Colonic mucosa (tissue), 4 donors: ENCODE measurements around the gene HPSE. TPM values are rescaled to one million over a fixed set of nuclear protein-coding genes. Genes with fewer than 3 reads are reported as not detected.

Source experiments
- DNase-seq: peaks from one replicate; pipeline ENCODE4 v3.0.0-alpha.2; 2020
- H3K27ac ChIP-seq: fragments of 200-600 bp; one replicate; pipeline ENCODE4 v1.8.0; 2021
- H3K27me3 ChIP-seq: fragments of 200-600 bp; one replicate; pipeline ENCODE4 v1.8.0; 2021
- H3K36me3 ChIP-seq: fragments of 200-600 bp; one replicate; pipeline ENCODE4 v1.8.0; 2021
- H3K4me1 ChIP-seq: fragments of 200-600 bp; one replicate; pipeline ENCODE4 v1.8.0; 2021; ENCODE audit warnings: mild to moderate bottlenecking
- H3K4me3 ChIP-seq: fragments of 200-600 bp; one replicate; pipeline ENCODE4 v1.8.0; 2021
- H3K9ac ChIP-seq, 2 donors: one replicate each; pipeline ENCODE4 v1.7.0; 2013; ENCODE audit warnings: control low read depth in 2 of 2, low read depth in 2 of 2, low read length in 2 of 2
- H3K9me3 ChIP-seq: fragments of 200-600 bp; one replicate; pipeline ENCODE4 v1.8.0; 2021
- CTCF ChIP-seq: fragments of 200-600 bp; IDR thresholded peaks from one replicate; pipeline ENCODE4 v1.8.0; 2022; ENCODE audit warnings: antibody characterized with exemption, mild to moderate bottlenecking
- intact Hi-C: fragments of 100-400 bp; cut with DNase I; formaldehyde crosslinking; loops from one replicate; pipeline ENCODE4 v1.14.1; 2022
- total RNA-seq, 2 donors: library from RNA; stranded (reverse); fragmentation: NEBNext Ultra II Directional in 1 of 2; extraction: Animal tissue kit (Norgen Biotek cat#: 25700) in 1 of 2; gene quantifications; one replicate each; pipeline ENCODE4 v1.2.1, GENCODE V29; 2021
- donor health status: healthy.
- donor health status: DM: no; HTN: no; CAD: no.
- donor health status: DM: no; HTN: no; CAD: no.

Gene HPSE
- total RNA-seq, 2 donors from 2014 or later: 11.7 to 16.7 TPM

- no peaks in the 10 kb centered on the region for H3K27me3 ChIP-seq
- peak; percentile 48 for DNase-seq
- H3K4me1 ChIP-seq: no peaks in the 10 kb centered on the region
- H3K36me3 ChIP-seq: no peaks in the 10 kb centered on the region
- no peak overlapping the region for H3K27ac ChIP-seq
- no peak for TF ChIP-seq CTCF
- no peak overlapping the region for H3K9ac ChIP-seq
- H3K4me3 ChIP-seq: no peak overlapping the region
- no peaks in the 10 kb centered on the region for H3K9me3 ChIP-seq
- intact Hi-C loops: no loop called here
Observed at GRCh38 chr4:83362492-83363329, 28.1 kb upstream of the HPSE start.

- no peaks in the 10 kb centered on the region for H3K36me3 ChIP-seq
- H3K4me3 ChIP-seq: no peak overlapping the region
- intact Hi-C loops: no loop called here
- no peak for TF ChIP-seq CTCF
- DNase-seq: no peak
- H3K4me1 ChIP-seq: no peaks in the 10 kb centered on the region
- H3K9me3 ChIP-seq: no peaks in the 10 kb centered on the region
- H3K9ac ChIP-seq: no peak overlapping the region
- H3K27ac ChIP-seq: no peak overlapping the region
- no peaks in the 10 kb centered on the region for H3K27me3 ChIP-seq
Observed at GRCh38 chr4:83361416-83362103, 26.9 kb upstream of the HPSE start.

- DNase-seq: no peak
- intact Hi-C loops: no loop called here
Observed at GRCh38 chr4:83360018-83360417, 25.4 kb upstream of the HPSE start.

GRCh38 chr4:83358410-83358809 is 23.8 kb upstream of the HPSE start:
- Histone ChIP-seq H3K27ac (no peak overlapping the region), H3K9ac (no peak overlapping the region), H3K4me3 (no peak overlapping the region), H3K36me3 (no peaks in the 10 kb centered on the region), H3K9me3 (no peaks in the 10 kb centered on the region), H3K4me1 (no peaks in the 10 kb centered on the region), H3K27me3 (no peaks in the 10 kb centered on the region)
- no peak for TF ChIP-seq CTCF
- intact Hi-C loops: no loop called here
- no peak for DNase-seq

More at GRCh38 chr4:83360018-83360417, 25.4 kb upstream of the HPSE start:
- no peaks in the 10 kb centered on the region for H3K36me3 ChIP-seq
- H3K9ac ChIP-seq: no peak overlapping the region
- no peaks in the 10 kb centered on the region for H3K27me3 ChIP-seq
- no peaks in the 10 kb centered on the region for H3K4me1 ChIP-seq
- no peaks in the 10 kb centered on the region for H3K9me3 ChIP-seq
- no peak overlapping the region for H3K27ac ChIP-seq
- H3K4me3 ChIP-seq: no peak overlapping the region
- no peak for TF ChIP-seq CTCF

GRCh38 chr4:83356899-83357661 is 22.4 kb upstream of the HPSE start:
- no peak for TF ChIP-seq CTCF
- no peaks in the 10 kb centered on the region for H3K9me3 ChIP-seq
- no peaks in the 10 kb centered on the region for H3K27me3 ChIP-seq
- no peaks in the 10 kb centered on the region for H3K4me1 ChIP-seq
- H3K36me3 ChIP-seq: no peaks in the 10 kb centered on the region
- H3K27ac ChIP-seq: no peak overlapping the region
- H3K9ac ChIP-seq: no peak overlapping the region
- DNase-seq: no peak
- intact Hi-C loops: no loop called here
- H3K4me3 ChIP-seq: no peak overlapping the region
